Activated B cell treated with CpG ODN at 0.5 μM for 24 hours (primary cell): ENCODE data around the gene YBX1. TPM values are rescaled to one million over a fixed set of nuclear protein-coding genes. Genes with fewer than 3 reads are reported as not detected.
A peak's percentile ranks its signal among the peaks of the same experiment; 100 is the strongest.

ENCODE experiments used
- ATAC-seq: fragments of 200-7000 bp; cut with Tn5 transposase; one replicate; pipeline ENCODE4 v1.10.0; 2021; ENCODE audit warnings: low read depth, mild to moderate bottlenecking, moderate library complexity
- CTCF ChIA-PET: fragments of 350-600 bp; sonication (Branson Sonifier 250); formaldehyde crosslinking; loops from one replicate; lab custom pipeline; 2021; ENCODE audit warnings: antibody characterized with exemption; lab: Charles Lee
- POLR2A ChIA-PET: fragments of 350-600 bp; sonication (Branson Sonifier 250); formaldehyde crosslinking; loops from one replicate; lab custom pipeline; 2021; ENCODE audit warnings: antibody characterized with exemption; lab: Charles Lee
- DNase-seq: peaks from one replicate; pipeline ENCODE4 v3.0.0; 2022
- H3K27ac Mint-ChIP-seq: one replicate; pipeline ENCODE4 v1.8.0; 2020; ENCODE audit warnings: mixed read lengths
- H3K27me3 Mint-ChIP-seq: one replicate; pipeline ENCODE4 v1.8.0; 2021; ENCODE audit warnings: mixed read lengths
- H3K36me3 Mint-ChIP-seq: one replicate; pipeline ENCODE4 v1.8.0; 2021; ENCODE audit warnings: low read depth, mixed read lengths
- H3K4me1 Mint-ChIP-seq: one replicate; pipeline ENCODE4 v1.8.0; 2021; ENCODE audit warnings: mixed read lengths
- H3K4me3 Mint-ChIP-seq: one replicate; pipeline ENCODE4 v1.8.0; 2020; ENCODE audit warnings: mild to moderate bottlenecking, mixed read lengths
- H3K9me3 Mint-ChIP-seq: one replicate; pipeline ENCODE4 v1.8.0; 2020; ENCODE audit warnings: mixed read lengths
- intact Hi-C: fragments of 100-400 bp; cut with micrococcal nuclease; formaldehyde crosslinking; loops from one replicate; pipeline ENCODE4 v1.15.1; 2024
- total RNA-seq: library from RNA; stranded (reverse); gene quantifications from 2 replicates; pipeline ENCODE4 v1.2.3, GENCODE V29; 2022
- TF ChIP-seq, protein P1 (sequence below): fragments of 200-600 bp; IDR thresholded peaks from one replicate; pipeline ENCODE4 v1.8.0; 2022; ENCODE audit warnings: antibody characterized with exemption, mild to moderate bottlenecking

YBX1 gene
- total RNA-seq, 1 donor from 2014 or later = 609 TPM

DNA sequence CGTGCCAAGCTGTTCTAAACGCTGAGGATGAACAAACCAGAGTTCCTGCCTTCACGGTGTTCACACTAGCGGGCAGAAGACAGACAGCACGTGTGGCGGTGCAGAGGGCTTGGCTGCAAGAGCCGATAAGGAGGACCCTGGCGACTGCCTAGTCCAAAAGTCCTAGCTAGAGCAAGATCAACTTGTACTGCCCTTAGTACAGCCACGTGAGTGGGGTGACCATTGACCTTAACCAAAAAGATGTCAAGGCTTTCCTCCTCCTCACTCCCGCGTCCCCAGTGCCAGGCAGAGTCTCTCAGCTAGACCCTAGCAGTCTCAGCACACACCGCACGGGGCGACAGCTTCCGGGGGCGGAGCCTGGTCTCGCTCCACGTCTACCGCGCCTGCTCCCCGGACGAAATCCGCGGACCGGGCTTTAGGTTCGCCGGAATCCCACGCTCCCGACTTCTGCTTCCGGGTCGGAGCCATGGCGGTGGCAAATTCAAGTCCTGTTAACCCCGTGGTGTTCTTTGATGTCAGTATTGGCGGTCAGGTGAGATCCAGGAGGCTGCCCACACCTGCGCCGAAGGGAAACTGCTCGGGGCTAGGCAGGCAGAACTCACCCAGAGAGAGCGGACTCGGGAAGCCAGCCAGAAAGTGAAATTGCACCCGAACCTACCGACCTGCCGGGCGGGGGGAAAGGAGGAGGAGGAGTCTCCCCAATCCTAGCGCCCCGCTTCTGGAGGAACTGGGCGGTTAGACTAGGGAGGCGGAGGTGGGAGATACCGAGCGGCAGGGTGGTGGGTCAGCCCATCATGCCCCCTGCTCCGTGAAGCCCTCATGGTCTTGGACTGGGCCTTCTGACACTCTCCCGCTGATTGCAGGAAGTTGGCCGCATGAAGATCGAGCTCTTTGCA lies 24.0 kb upstream of the YBX1 start, which contains the start of gene PPIH:
PPIH (plus strand) TSS at position 443 of the 896 bp plus-strand sequence; CDS start at position 467, 24 bp downstream.
- intact Hi-C loops = loop anchor here (1.0 to 5.0 kb wide), 4 partner anchors 24 to 321 kb away; partner anchors contain the start of genes C1orf50, FOXJ3, P3H1 and PPCS
- ChIA-PET CTCF (interaction anchor here (0.6 kb wide), 2 partner anchors 32 to 1417 kb away, joined by 3 to 4 read pairs; no protein-coding TSS in a partner anchor), POLR2A (interaction anchor here (0.7 to 2.6 kb wide), 12 partner anchors 11 to 992 kb away, joined by 3 to 82 read pairs (median 4); partner anchors contain the start of genes C1orf50, CCDC30, KDM4A and P3H1)
- Mint-ChIP-seq H3K27ac (peak within 1 kb of the TSS; percentile 85), H3K4me1 (peaks cover 35% of the 10 kb centered on the region), H3K27me3 (no peaks in the 10 kb centered on the region), H3K36me3 (peaks cover 39% of the 10 kb centered on the region), H3K9me3 (no peaks in the 10 kb centered on the region), H3K4me3 (peak within 1 kb of the TSS; percentile 95)
- ATAC-seq (peak; percentile 99), DNase-seq (peak; percentile 87)
- TF ChIP-seq, protein P1, sequence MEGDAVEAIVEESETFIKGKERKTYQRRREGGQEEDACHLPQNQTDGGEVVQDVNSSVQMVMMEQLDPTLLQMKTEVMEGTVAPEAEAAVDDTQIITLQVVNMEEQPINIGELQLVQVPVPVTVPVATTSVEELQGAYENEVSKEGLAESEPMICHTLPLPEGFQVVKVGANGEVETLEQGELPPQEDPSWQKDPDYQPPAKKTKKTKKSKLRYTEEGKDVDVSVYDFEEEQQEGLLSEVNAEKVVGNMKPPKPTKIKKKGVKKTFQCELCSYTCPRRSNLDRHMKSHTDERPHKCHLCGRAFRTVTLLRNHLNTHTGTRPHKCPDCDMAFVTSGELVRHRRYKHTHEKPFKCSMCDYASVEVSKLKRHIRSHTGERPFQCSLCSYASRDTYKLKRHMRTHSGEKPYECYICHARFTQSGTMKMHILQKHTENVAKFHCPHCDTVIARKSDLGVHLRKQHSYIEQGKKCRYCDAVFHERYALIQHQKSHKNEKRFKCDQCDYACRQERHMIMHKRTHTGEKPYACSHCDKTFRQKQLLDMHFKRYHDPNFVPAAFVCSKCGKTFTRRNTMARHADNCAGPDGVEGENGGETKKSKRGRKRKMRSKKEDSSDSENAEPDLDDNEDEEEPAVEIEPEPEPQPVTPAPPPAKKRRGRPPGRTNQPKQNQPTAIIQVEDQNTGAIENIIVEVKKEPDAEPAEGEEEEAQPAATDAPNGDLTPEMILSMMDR = no peak

GRCh38 chr1:42658877-42659337 lies 23.3 kb upstream of the YBX1 start:
- CTCF ChIA-PET = no interaction called here
- peaks cover 42% of the 10 kb centered on the region for H3K36me3 Mint-ChIP-seq
- no peak for DNase-seq

GRCh38 chr1:42660907-42661500 lies 21.2 kb upstream of the YBX1 start:
- Mint-ChIP-seq H3K4me3 (no peak overlapping the region), H3K27ac (no peak overlapping the region), H3K27me3 (no peaks in the 10 kb centered on the region), H3K36me3 (peaks cover 62% of the 10 kb centered on the region), H3K9me3 (no peaks in the 10 kb centered on the region), H3K4me1 (peaks cover 35% of the 10 kb centered on the region)
- intact Hi-C loops = no loop called here
- ChIA-PET POLR2A (no interaction called here), CTCF (no interaction called here)
- no peak for DNase-seq
- no peak for ATAC-seq
- TF ChIP-seq, protein P1 = no peak

More at GRCh38 chr1:42658877-42659337, 23.3 kb upstream of the YBX1 start:
- peak overlapping the region; percentile 95 for H3K4me3 Mint-ChIP-seq
- no peak for ATAC-seq
- TF ChIP-seq, protein P1 = no peak
- H3K27me3 Mint-ChIP-seq = no peaks in the 10 kb centered on the region
- peaks cover 35% of the 10 kb centered on the region for H3K4me1 Mint-ChIP-seq
- peak overlapping the region; percentile 85 for H3K27ac Mint-ChIP-seq
- H3K9me3 Mint-ChIP-seq = no peaks in the 10 kb centered on the region
- POLR2A ChIA-PET = interaction anchor here (1.5 to 2.6 kb wide), 4 partner anchors 12 to 196 kb away, joined by 4 to 82 read pairs (median 18); partner anchors contain the start of genes C1orf50, CCDC30, P3H1 and YBX1
- intact Hi-C loops = loop anchor here (1.0 to 5.0 kb wide), 4 partner anchors 23 to 322 kb away; partner anchors contain the start of genes C1orf50, FOXJ3, P3H1 and PPCS

- POLR2A ChIA-PET = interaction anchor here (1.6 to 2.0 kb wide), 2 partner anchors 12 kb away, joined by 4 to 15 read pairs; partner anchors contain the start of genes PPIH and YBX1
- Mint-ChIP-seq H3K4me3 (no peak overlapping the region), H3K9me3 (no peaks in the 10 kb centered on the region), H3K4me1 (no peaks in the 10 kb centered on the region), H3K36me3 (peaks cover 77% of the 10 kb centered on the region), H3K27me3 (no peaks in the 10 kb centered on the region), H3K27ac (no peak overlapping the region)
- intact Hi-C loops = no loop called here
- TF ChIP-seq, protein P1 = no peak
- ATAC-seq = no peak
- CTCF ChIA-PET = no interaction called here
- DNase-seq = no peak
Measured at GRCh38 chr1:42669936-42670335, 12.3 kb upstream of the YBX1 start.
